HG03196 (cell line): ENCODE data around the gene MAP2.

Source experiments
- ATAC-seq: cut with Tn5 transposase; IDR thresholded peaks from one replicate; pipeline ENCODE4 v1.9.1; 2021; ENCODE audit not compliant: unreplicated experiment

MAP2 gene

DNA sequence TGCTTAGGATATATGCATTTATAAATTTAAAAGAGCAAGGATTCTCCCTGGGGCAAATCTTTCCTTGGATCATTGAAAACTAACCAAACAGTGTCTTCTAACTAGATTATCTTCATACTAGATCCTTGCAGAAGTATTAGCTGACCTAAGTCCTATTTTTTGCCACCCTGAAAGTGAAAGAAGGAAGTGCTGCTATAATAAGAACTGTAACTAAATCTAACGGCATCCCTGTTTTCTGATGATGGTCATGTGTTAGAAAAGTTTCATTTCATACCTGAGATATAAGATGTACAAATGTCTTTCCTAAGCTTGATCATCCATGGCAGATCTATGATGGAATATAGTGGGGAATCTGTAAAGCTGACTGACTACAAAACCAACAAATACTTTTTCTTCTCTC is 102.7 kb downstream of the MAP2 start:
- ATAC-seq, result peak; percentile 46

DNA sequence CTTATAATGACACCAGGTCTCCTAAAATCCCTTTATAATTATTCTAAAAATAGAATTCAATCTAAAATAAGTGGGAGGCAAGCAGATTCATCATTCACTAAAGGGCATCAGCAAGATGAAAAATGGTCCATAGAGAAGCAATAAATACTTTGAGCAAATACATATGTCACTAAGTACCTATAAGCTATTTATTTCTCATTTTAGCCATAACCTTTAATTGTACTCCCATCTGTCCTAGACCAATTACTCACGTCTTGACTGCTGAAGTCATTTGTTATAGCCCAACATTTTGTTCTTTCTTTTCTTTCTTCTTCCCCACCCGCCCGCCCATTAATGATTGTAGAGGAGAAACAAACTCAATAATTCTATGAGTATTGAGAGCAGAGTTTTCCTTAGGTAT is 105.7 kb downstream of the MAP2 start:
- no peak for ATAC-seq

DNA sequence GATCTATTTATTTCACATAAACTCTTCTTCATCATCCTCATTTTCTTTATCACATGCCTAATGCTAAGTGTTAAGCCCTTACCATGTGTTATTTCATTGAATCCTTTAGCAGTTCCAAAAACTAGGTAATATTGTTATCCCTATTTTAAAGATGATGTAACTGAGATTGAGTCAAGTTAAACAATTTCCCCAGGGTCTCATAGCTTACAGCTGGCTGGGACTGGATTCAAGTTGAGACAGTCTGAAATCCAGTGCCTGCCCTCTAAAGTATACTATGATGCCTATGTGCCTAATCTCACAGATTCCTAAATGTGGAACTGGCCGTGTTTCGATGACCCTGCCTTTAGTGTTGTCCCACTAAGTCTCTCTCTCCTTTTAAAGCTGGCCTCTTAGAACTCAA is 108.5 kb downstream of the MAP2 start:
- ATAC-seq, result no peak

DNA sequence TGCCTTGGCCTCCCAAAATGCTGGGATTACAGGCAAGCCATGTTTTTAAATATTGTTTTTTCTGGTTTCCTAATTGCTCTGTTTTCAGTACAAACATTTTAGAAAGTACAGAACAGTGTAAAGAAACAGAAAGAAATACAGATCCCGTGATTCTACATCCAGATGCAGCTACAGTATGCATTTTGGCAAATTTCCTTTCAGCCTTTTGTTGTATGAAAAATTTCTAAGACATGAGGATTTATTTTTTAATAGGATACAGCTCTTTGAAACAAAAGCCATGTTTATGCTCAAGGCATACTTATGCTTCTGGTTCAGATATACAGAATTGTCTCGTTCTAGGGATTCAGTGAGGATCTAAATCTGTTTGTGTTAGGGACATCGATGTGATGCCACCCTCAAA is 109.5 kb downstream of the MAP2 start:
- no peak for ATAC-seq

DNA sequence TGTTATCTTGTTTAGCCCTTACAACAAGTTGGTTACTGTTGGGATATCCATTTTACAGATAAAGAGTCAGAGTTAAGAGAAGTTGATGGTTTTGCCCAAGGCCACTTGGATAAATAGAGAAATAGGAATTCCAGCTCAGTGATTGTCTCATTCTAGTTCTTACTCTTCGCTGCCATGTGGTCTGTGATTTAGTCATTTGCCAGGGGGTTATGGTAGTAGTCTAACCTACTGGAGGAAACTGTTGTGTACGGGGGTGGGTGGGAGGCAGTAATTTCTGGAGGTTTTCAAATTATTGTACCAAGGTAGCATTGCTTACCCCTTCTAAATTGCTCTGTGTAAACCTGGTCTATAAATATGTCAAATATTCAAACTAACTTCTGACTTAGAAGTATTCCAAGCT is 110.4 kb downstream of the MAP2 start:
- ATAC-seq, result peak; percentile 72

DNA sequence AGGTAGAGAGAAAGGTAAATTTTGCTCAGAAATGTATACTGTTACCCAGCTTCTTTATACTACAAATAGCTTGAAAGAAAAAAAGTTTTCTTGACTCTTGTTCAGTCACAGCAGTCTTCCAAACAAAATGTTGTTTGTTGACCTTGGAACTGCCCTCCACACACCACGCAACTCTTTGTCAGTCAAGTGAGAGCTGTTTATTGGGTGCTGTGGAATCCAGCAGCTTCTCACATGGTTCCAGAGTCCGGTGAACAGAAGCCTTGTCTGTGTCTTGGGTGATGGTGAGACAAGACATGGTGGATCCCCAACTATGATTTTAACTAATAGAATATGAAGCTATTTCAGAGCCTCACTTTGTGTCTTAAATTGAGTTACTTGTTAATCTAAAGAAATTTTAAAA is 112.5 kb downstream of the MAP2 start:
- no peak for ATAC-seq

DNA sequence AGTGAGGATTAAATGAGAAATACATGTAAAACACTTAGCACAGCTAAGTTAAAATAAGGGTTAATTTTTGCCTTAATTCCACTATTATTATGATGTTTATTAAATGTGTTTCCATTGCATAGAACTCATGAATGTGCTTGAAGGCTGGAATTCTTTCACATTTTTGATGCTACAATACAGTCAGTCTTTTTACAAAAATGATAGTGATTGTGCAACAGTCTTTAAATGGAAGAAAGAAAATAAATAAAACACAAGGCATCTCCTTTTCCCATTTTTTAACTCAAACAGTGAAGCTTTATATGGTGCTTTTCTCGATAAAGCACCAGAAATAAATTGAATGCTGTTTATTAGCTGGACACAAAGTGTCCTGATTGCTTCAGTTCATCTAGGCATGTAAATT is 123.9 kb downstream of the MAP2 start:
- ATAC-seq, result no peak

DNA sequence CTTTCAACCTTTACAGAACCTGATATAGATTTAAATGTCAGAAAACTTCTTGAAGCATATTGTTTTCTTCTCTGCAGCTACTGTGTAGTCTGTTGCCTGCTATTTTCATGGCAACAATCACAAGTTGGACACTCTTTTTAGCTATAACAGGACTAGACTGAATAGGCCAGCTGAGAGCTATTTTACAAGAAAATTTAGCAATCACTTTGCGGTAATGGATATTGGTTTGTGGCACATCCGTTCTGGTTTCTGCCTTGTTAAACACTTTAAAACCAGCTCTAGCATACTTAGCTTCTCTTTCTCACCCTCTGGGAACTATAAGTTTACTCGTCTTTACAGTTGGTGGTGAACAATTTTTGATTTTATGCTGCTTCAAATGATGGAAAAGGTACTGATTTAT is 125.7 kb downstream of the MAP2 start:
- no peak for ATAC-seq

DNA sequence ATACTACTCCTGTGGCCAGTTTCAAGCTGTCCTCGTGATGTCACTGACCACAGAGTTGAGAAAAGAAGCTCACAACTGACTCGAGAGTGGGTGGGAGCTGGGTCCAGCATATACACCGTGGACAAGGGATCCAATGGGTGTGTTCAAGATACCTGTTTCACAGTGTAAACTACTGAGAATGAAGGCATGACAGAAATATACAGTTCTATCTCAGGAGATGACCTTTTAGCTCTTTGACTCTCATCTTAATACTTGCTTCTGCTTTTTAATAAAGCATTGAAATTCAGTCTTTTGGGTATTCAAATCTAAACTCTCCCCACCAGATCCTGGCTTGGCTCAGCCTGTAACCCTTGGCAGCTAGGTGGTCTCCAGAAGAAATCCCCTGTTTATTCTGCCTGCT is 130.1 kb downstream of the MAP2 start:
- no peak for ATAC-seq

DNA sequence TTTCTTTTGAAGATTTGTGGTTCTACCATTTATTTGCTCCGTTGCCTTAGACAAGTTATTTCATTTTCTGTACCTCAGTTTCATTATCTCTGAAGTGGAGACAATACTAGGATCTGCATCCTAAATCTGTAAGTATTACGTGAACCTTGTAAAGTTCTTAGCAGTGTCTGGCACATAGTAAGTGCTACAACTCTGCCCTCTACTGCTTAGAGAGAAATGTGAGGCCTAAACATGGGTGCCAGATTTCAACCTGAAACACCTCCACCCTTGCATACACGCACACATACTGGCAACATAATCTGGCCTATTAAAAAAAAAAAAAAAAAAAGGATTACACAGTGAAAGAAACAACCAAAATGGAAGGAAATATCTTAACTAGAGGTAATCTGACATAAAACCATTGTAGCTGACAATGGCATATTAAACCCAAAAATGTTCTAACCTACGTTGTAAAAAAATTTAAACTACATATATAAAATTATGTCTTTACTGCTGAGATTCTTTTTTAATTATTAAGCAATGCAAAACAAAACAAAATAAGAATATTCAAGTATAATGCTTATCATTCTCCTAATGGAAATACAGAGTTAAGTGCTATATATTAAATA is 132.6 kb downstream of the MAP2 start:
- no peak for ATAC-seq

DNA sequence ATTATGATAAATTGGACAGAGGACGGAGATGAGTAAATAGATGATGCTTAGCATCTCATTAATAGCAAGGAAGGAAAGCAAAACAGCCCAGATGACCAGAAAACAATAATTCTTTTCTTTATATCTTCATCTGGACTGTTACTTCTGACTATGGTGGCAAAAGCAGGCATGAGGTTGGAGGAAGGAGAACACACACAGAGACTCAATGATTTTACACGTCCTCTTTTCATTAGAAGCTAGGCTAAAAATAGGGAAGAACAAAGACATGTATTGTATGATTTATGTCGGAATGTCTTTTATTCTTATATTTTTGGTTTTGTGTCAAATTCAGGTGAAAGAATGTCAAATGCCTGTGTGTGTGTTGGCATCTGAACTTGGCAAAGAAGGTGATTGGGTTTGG is 137.1 kb downstream of the MAP2 start:
- ATAC-seq, result no peak

DNA sequence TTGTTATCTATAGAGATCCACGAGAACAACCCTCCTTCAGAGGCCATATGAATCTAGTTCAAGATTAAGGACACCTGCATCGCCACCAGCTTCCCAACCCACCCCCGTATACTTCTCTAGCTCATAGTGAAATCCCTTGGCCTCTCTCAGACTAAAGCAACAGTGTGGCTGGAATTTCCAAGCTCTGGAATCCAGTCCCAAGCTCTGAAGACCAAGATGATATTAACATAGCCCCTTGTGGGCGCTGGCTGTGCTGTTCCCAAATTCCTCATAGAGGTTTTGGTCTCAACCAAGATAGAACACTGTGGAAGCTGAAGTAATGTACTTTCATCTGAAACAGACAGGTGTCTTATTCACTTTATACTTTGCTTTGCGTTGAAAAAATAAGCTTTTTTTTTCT is 139.6 kb downstream of the MAP2 start:
- ATAC-seq, result no peak

DNA sequence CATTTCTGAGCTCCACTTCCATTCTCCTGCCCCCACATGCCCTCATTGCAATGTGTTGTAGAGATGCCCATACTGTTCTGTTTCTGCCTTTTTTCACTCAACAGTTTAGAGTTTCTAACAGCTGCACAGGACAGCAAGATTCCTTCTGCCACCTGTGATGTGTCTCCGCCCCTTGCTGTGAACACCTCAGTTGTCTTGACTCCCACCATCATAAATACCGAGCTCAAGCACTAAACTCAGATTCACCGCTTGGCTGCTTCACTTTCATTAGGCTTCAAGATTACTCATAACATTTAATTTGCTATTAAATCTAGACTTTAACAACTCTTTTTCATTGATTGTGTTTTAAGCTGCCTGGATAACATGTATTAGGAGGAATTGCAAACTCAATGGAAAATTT is 141.0 kb downstream of the MAP2 start:
- no peak for ATAC-seq

DNA sequence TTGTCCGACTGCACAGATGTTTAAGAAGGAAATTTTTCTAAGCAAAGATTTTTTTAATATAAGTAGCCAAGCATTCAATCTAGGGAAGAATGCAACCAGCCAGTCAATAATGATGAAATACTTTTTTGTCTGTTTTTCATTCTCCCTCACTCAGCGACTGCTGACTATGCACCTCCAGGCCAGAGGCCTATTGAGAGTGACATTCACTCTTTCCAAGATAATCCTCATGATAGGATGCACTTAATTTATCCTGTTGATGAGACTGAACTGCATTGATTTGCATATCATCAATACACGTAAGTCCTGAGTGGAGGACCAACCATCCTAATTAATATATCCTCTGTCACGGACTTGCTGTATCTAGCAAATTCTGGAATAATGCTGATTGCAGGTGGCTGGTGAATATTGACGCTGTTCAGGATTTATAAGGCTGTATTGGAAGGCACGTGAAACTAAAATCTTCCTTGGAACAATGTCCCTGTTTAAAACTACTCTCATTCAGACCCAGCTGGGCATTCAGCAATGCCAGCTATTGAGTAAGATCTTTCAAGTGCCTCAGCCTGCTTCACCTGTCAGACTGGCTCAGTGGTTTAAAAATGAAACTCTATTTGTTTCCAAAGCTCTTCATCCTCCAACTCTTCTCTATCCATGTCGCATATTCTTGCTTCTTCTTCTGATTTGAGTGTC is 142.2 kb downstream of the MAP2 start:
- no peak for ATAC-seq

DNA sequence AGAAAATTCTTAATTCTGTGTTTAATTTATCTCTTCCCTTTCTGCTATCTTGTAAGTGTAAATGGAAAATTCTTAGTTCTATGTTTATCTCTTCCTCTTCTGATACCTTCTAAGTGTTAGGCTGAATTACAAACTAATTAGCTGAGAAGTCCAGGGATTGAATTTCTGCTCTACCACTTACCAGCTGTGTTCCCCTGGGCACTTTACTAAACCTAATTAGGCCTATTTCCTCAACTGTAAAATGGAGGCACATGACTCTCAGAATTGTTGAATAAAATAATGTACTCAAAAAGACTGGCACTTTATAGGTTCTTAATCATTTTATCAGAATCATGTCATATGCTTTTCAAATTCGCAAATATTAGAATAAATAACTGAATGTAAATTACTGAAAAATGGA is 146.3 kb downstream of the MAP2 start:
- ATAC-seq, result no peak

DNA sequence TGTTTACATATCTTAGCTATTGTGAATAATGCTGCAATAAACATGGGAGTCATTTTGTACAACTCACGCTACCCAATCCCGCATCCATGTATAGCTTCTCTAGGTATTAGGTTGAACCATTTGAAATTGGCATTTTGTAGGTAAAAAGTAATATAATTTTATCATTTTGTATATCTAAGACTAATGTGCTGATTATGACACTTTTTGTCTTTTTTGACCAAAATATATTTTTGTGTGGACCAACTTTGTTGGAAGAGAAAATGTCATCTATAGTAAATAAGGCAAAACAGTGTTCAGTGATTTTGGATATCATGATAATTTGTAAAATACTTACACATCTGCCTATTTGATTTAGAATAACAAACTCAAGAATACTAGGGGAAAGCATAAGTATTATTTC is 150.7 kb downstream of the MAP2 start:
- no peak for ATAC-seq

DNA sequence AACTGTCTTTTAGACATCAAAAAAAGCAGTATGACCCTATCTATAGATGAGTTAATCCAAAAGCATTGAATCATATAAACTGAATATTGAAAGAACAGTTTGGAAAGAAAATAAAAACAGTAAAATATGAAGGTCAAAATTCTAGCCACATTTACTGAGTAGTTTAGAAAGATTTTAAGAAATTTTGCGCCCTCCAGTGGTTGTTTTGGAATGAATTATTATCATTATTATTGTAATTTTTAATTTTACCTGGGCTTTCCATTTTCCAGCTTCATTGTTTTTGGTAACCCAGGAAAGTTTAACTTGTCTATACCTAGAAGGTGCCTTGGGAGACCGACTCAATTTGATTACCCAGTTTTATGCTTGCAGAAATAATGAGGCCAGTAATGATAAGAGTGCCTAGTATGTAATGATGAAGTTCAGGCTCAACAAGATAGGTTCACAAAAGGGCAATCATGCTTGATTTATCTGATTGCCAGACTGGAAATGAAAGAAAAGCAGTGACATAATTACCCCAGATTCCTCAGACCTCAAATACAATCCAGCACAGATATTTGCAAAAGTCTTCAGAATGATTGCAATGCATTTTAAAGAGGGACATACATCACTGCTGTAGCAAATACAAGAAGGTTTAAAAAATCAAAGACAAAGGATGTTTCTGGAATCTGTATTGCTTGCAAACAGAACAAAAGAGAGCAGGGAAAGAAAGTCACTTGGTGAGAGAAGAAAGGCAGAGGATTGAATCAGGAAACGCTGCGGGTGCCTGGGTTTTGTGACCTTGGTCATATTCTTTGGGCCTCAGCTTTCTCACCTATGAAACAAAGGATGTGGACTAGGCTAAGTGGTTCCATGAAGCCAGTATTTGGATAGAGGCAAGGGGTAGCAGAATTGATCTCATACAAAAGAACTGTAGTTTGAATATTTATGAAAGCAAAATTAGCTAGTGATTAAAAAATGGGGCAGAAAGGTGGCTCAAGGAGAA is 153.8 kb downstream of the MAP2 start:
- no peak for ATAC-seq

DNA sequence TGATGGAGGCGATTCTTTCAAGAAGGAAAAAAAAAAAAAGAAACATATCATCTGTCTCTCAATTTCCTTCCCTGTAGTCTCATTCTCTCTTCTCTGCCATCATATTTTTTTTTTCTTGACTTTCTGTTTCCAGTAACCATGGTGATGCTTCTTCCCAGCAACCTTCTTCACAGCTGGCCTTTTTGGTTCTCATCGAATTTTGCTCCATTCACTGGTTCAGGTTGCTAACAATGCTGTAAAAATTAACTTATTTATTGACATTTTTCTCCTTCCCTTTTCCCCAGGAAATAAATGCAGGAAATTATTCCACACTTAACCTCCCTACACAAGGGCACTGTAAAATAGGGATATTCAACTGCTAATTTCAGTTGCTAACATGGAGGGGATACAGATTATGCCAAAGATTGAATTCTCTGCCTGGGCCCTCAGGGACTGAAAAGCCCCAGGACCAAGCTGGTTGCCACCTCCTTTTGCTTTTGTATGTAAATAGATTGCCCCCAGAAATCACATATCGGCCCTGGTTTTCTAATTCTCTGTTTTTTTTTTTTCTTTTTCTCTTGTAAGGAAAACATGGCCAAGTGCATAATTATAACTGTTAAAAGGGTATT is 154.7 kb downstream of the MAP2 start:
- no peak for ATAC-seq

DNA sequence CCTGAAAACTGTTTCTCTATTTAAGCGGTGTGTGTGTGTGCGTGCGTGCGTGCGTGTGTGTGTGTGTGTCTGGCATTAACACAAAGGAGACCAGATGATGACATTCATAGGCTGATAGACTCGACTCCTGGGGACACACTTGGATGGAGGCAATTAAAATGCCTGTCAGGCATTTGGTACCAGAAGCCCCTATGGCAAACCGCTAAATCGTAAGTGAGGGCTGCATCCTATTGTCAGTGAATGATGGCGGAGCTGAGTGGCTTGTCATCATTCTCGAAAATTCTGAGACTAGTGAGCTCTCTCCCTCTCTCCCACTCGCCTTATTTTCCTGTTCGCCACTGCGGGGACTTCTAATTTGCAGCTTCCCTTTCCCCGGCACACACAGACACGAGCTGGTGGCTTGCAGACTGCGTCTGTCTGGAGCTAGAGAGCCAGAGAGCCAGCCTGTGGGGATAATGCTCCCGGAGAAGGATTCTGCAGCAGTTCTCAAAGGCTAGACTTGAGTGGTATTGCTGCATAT is 155.4 kb downstream of the MAP2 start:
- ATAC-seq, result no peak

DNA sequence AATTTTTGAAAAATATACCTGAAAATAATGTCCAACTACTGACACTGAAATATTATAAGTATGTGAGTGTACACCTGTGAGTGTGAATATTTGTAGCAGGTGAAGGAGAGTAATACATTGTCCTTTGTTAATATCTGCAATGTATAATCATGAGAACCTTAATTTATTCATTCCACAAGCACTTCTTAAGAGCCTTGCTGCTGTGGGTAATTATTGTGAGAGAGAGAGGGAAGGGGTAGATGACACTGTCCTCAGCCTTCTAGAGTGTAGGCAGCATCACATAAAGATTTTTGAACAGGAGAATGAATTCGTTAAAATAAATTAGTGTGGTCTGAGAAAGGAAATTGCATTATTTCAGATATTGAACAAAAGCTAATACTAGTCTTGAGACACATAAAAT is 157.2 kb downstream of the MAP2 start:
- ATAC-seq, result no peak

DNA sequence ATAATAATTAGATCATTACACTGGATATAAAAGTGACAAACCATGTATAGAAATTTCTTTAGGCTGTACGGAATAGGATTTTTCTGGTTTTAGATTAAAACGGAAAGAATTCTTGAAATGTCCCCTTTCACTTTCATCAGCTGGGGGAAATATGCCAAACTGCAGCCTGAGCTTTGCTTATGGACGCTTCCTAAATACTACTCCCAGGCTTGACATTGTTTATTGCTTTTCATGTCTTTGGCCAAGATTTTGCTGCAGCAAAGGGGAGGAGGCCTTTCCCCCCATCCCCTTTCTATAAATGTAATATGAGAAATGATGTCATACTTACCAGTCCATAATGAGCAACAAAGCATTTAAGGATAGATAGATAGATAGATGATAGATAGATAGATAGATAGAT is 158.4 kb downstream of the MAP2 start:
- no peak for ATAC-seq
